Gastrocnemius medialis (tissue), 4 donors: ENCODE data around the gene STPG3. TPM values are rescaled to one million over a fixed set of nuclear protein-coding genes. Genes with fewer than 3 reads are reported as not detected.

Source experiments
- ATAC-seq, 2 donors: fragments of 150-250 bp; one replicate each; pipeline ENCODE4 v1.9.1; 2016
- DNase-seq, 2 donors: peaks; one replicate each; pipeline ENCODE4 v3.0.0-alpha.2; 2019
- H3K27ac ChIP-seq, 4 donors: fragments of 200-600 bp; sonication (generic); 1 replicate in 1 of 4; 2 replicates in 3 of 4; pipeline ENCODE4 v1.5.1; 2016 to 2018; ENCODE audit warnings: mild to moderate bottlenecking in 2 of 4, moderate library complexity in 1 of 4
- H3K27me3 ChIP-seq, 3 donors: fragments of 200-600 bp; sonication (generic) in 2 of 3; 1 replicate in 1 of 3; 2 replicates in 2 of 3; pipeline versions ENCODE4 v1.5.1 to v1.6.0; 2016 to 2019; ENCODE audit warnings: mild to moderate bottlenecking in 1 of 3, moderate library complexity in 1 of 3
- H3K36me3 ChIP-seq, 2 donors: fragments of 200-600 bp; sonication (generic) in 1 of 2; one replicate each; pipeline ENCODE4 v1.5.1; 2017 to 2018
- H3K4me1 ChIP-seq, 2 donors: fragments of 200-600 bp; sonication (generic) in 1 of 2; one replicate each; pipeline ENCODE4 v1.5.1; 2016 to 2017; ENCODE audit warnings: mild to moderate bottlenecking in 2 of 2
- H3K4me3 ChIP-seq, 4 donors: fragments of 200-600 bp; sonication (generic) in 3 of 4; 1 replicate in 1 of 4; 2 replicates in 3 of 4; pipeline ENCODE4 v1.5.1; 2016 to 2019; ENCODE audit warnings: mild to moderate bottlenecking in 2 of 4
- H3K9me3 ChIP-seq, 3 donors: fragments of 200-600 bp; sonication (generic) in 2 of 3; 1 replicate in 1 of 3; 2 replicates in 2 of 3; pipeline ENCODE4 v1.5.1; 2016 to 2019
- CTCF ChIP-seq, 5 experiments: fragments of 450-650 bp in 3 of 5; fragments of 200-600 bp in 2 of 5; sonication (generic) in 2 of 5; IDR thresholded peaks in 4 of 5; conservative IDR thresholded peaks in 1 of 5; 1 replicate in 4 of 5; 2 replicates in 1 of 5; pipeline ENCODE4 v1.5.1; 2016 to 2019; ENCODE audit warnings: antibody characterized with exemption in 5 of 5, mild to moderate bottlenecking in 3 of 5, moderate library complexity in 3 of 5
- POLR2A ChIP-seq, 2 donors: fragments of 450-650 bp; IDR thresholded peaks; one replicate each; pipeline ENCODE4 v1.6.1; 2017; ENCODE audit warnings: antibody characterized with exemption in 2 of 2, mild to moderate bottlenecking in 2 of 2, moderate library complexity in 2 of 2
- in situ Hi-C, 4 donors: fragments of 200-750 bp; cut with MboI; loops; one replicate each; pipeline versions ENCODE4 v1.15.0 to v1.8.0; 2017; ENCODE audit warnings: low sequenced_read_pairs in 4 of 4
- intact Hi-C: fragments of 100-400 bp; cut with DNase I; formaldehyde crosslinking; loops from one replicate; pipeline ENCODE4 v1.15.1; 2023; ENCODE audit warnings: low total_unique reads
- total RNA-seq, 4 donors: library from RNA; depleted of rRNA; stranded (reverse); fragments of >200 nt; gene quantifications; one replicate each; pipeline versions ENCODE4 v1.1.0 to v1.2.3, GENCODE V29; 2016

Gene STPG3
- total RNA-seq, 4 donors from 2014 or later, result not detected

- H3K27me3 ChIP-seq, result peaks cover 20 to 58% (median 25%) of the 10 kb centered on the region in 3 donors
- ATAC-seq (no peak), DNase-seq (no peak)
- in situ Hi-C loops, result loop anchor here in 3 of 4 donors (25.0 kb wide), 1 partner anchor 132 kb away; the partner anchor contains the start of genes EXD3 (in 3 of the 3) and NOXA1 (in 3 of the 3)
- no peaks in the 10 kb centered on the region for H3K9me3 ChIP-seq
- TF ChIP-seq CTCF (IDR thresholded peaks at IDR 0.05 in 4 of 5, conservative IDR thresholded peaks at IDR 0.05 in 1 of 5) (peak in 4 of 5 experiments; percentile 25 to 46 (median 40)), POLR2A (IDR thresholded peaks at IDR 0.05) (no peak)
- no peak overlapping the region for H3K4me3 ChIP-seq
- H3K27ac ChIP-seq, result no peak overlapping the region
- peaks cover 15 to 17% of the 10 kb centered on the region in 2 donors for H3K4me1 ChIP-seq
- intact Hi-C loops, result no loop called here
- no peaks in the 10 kb centered on the region for H3K36me3 ChIP-seq
These were observed 29.6 kb downstream of the STPG3 start for GRCh38 chr9:137280474-137281344.

DNA sequence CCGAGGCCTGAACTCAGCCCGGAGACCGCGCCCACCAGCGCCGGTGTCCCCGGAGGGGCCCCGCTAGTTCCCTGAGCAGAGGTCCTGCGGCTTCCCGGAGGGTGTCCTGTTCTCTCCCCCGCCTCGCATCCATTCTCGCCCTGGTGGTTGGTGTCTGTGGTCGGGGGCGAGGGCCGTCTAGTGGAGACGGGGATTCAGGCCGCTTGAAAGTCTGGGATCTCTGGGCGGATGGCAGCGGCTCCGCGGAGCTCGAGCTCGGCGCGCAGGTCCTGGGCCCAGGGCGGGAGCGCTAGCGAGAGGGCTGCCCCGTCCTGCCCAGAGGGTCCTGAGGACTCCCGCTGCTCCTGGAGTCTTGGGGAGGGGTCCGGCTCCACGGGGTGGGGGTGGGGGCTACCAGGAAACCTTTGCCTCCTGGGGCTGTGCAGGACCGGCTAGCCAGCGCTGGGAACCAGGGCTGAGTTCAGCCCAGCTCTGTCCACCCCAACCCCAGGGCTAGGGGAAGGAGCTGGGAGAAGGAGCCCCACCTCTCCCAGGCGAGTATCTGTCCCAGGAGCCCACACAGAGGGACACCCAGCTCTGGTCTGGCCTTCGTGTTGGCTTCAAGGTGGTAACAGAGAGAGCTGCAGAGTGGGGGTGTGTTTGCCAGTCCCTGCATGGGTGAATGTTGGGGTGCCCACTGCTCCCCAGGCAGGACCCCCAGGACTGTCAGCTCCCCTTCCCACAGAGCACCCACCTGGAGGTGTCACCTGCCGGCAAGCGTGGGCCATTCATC, 30.4 kb downstream of the STPG3 start:
- no peaks in the 10 kb centered on the region for H3K9me3 ChIP-seq
- intact Hi-C loops, result no loop called here
- DNase-seq, result no peak
- no peak overlapping the region for H3K4me3 ChIP-seq
- TF ChIP-seq POLR2A (IDR thresholded peaks at IDR 0.05) (no peak), CTCF (IDR thresholded peaks at IDR 0.05 in 4 of 5, conservative IDR thresholded peaks at IDR 0.05 in 1 of 5) (no peak)
- peaks cover 20 to 56% (median 25%) of the 10 kb centered on the region in 3 donors for H3K27me3 ChIP-seq
- no peak overlapping the region for H3K27ac ChIP-seq
- peaks cover 6 to 8% of the 10 kb centered on the region in 2 donors for H3K4me1 ChIP-seq
- in situ Hi-C loops, result loop anchor here in 3 of 4 donors (25.0 kb wide), 1 partner anchor 131 kb away; the partner anchor contains the start of genes EXD3 (in 3 of the 3) and NOXA1 (in 3 of the 3)
- ATAC-seq, result no peak
- no peaks in the 10 kb centered on the region for H3K36me3 ChIP-seq

GRCh38 chr9:137286975-137287383, 35.9 kb downstream of the STPG3 start:
- Histone ChIP-seq H3K4me1 (no peaks in the 10 kb centered on the region), H3K9me3 (no peaks in the 10 kb centered on the region), H3K27ac (no peak overlapping the region), H3K36me3 (no peaks in the 10 kb centered on the region), H3K4me3 (no peak overlapping the region), H3K27me3 (peaks cover 0 to 18% (median 13%) of the 10 kb centered on the region in 3 donors)
- DNase-seq, result no peak
- TF ChIP-seq CTCF (IDR thresholded peaks at IDR 0.05 in 4 of 5, conservative IDR thresholded peaks at IDR 0.05 in 1 of 5), result peak in 3 of 5 experiments; percentile 37 to 52 (median 42)
- no peak for TF ChIP-seq POLR2A (IDR thresholded peaks at IDR 0.05)
- intact Hi-C loops (no loop called here), in situ Hi-C loops (loop anchor here in 3 of 4 donors (25.0 kb wide), 1 partner anchor 125 kb away; the partner anchor contains the start of genes EXD3 (in 3 of the 3) and NOXA1 (in 3 of the 3))
- ATAC-seq, result peak; percentile 47 to 58

DNA sequence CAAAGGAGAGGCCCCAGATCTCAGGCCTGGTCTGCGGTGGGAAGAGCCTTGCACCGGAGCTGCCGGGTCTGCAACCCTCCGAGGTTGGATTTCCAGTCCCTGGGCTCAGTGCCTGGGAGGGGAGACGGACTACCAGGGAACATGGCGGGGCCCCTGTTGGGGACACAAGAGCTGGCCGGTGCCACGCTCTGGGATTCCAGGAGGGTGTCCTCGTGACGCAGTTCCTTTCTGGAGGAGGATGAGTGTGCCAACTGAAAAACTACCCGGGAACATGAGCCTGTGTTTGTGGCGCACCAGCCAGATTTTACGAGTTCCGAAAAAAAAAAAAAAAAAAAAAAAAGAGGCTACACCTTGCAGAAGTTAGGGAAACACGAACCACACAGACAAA, 42.0 kb downstream of the STPG3 start:
- H3K36me3 ChIP-seq, result no peaks in the 10 kb centered on the region
- peaks cover 43 to 48% (median 48%) of the 10 kb centered on the region in 3 donors for H3K27me3 ChIP-seq
- no peak overlapping the region for H3K27ac ChIP-seq
- TF ChIP-seq POLR2A (IDR thresholded peaks at IDR 0.05) (no peak), CTCF (IDR thresholded peaks at IDR 0.05 in 4 of 5, conservative IDR thresholded peaks at IDR 0.05 in 1 of 5) (no peak)
- H3K4me3 ChIP-seq, result no peak overlapping the region
- DNase-seq, result no peak
- ATAC-seq, result no peak
- H3K4me1 ChIP-seq, result peaks cover 0 to 5% of the 10 kb centered on the region in 2 donors
- intact Hi-C loops (no loop called here), in situ Hi-C loops (loop anchor here (10.0 to 25.0 kb wide), 2 partner anchors 112 to 119 kb away; partner anchors contain the start of genes EXD3 (in 3 of the 4) and NOXA1 (in 3 of the 4))
- H3K9me3 ChIP-seq, result no peaks in the 10 kb centered on the region
